BE2C (cell line): ENCODE results near the gene ARSA.
"Not testable (repeated sequence)": the region's sequence is repeated elsewhere in the genome, so short reads cannot be mapped to it uniquely, and the experiment has no call there.

Experiments used
- DNase-seq: peaks from one replicate; pipeline ENCODE4 v3.0.0-alpha.2; 2020
- H3K27me3 ChIP-seq: fragments of 250-450 bp; sonication (Bioruptor Pico); 2 replicates; pipeline ENCODE4 v1.5.1; 2020; ENCODE audit warnings: mild to moderate bottlenecking
- H3K36me3 ChIP-seq: fragments of 250-450 bp; sonication (Bioruptor Pico); 2 replicates; pipeline ENCODE4 v1.5.1; 2020; ENCODE audit warnings: mild to moderate bottlenecking
- H3K4me1 ChIP-seq: fragments of 250-450 bp; sonication (Bioruptor Pico); 2 replicates; pipeline ENCODE4 v1.5.1; 2020
- H3K4me3 ChIP-seq: 2 replicates; pipeline ENCODE4 v1.5.1; 2011; ENCODE audit warnings: low read depth, low read length
- H3K9me3 ChIP-seq: fragments of 250-450 bp; sonication (Bioruptor Pico); 2 replicates; pipeline ENCODE4 v1.5.1; 2020
- TF ChIP-seq, protein P1 (sequence below): IDR thresholded peaks from 2 replicates; pipeline ENCODE4 v1.5.1; 2012; ENCODE audit warnings: mild to moderate bottlenecking, low read depth, low read length

The ARSA gene

DNA sequence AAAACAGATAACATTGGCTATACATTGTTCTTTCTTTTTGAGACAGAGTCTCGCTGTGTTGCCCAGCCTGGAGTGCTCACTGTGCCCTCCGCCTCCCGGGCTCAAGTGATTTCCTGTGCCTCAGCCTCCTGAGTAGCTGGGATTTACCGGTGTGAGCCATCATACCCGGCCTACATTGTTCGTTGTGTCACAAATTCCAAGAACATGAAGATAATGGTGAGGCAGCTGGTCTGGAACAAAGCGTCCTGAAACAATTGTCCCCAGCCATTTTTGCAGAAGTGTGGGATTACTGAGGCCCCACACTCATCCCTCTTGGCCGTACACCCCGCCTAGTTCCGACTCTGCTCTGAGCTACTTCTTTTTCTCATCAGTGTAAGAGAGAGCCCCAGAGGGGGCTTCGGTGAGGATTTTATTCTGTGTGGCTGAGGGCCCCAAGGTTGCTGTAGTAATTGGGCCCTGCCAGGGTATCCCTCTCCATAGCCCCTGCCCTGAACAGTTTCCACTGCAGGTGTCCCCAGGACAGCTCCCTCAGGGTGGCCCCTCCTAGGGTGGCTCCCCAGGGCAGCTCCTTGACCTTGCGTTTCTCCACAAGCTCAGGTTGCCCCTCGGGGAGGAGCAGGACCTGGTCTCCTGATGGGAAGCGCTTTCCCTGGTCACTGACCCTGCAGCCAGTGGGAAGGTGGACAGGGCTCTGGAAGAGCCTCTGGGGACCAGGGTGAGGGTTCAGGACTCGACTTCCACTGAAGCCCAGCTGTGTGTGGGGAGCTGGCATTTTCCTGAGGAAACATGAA, 13.1 kb upstream of the ARSA start:
- H3K9me3 ChIP-seq: peaks cover 2% of the 10 kb centered on the region; the same call in 1 of the 2 replicates
- H3K36me3 ChIP-seq: no peaks in the 10 kb centered on the region
- H3K4me1 ChIP-seq: no peaks in the 10 kb centered on the region
- TF ChIP-seq, protein P1, sequence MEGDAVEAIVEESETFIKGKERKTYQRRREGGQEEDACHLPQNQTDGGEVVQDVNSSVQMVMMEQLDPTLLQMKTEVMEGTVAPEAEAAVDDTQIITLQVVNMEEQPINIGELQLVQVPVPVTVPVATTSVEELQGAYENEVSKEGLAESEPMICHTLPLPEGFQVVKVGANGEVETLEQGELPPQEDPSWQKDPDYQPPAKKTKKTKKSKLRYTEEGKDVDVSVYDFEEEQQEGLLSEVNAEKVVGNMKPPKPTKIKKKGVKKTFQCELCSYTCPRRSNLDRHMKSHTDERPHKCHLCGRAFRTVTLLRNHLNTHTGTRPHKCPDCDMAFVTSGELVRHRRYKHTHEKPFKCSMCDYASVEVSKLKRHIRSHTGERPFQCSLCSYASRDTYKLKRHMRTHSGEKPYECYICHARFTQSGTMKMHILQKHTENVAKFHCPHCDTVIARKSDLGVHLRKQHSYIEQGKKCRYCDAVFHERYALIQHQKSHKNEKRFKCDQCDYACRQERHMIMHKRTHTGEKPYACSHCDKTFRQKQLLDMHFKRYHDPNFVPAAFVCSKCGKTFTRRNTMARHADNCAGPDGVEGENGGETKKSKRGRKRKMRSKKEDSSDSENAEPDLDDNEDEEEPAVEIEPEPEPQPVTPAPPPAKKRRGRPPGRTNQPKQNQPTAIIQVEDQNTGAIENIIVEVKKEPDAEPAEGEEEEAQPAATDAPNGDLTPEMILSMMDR: no peak
- no peak for DNase-seq
- peaks cover 19% of the 10 kb centered on the region for H3K27me3 ChIP-seq
- no peak overlapping the region for H3K4me3 ChIP-seq

DNA sequence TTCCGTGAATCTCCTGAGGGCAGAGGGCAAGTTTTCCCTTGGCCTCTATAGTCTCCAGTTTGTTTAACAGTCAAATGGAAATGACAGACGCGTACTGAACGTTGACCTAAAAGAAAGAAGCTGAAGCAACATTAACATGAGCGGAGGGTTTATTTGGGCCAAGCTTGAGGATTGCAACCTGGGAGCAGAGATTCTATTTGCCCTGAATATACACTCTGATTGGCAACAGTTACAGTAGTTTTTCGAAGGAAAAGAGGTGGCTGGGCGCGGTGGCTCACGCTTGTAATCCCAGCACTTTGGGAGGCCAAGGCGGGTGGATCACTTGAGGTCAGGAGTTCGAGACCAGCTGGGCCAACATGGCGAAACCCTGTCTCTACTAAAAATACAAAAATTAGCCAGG, 12.3 kb upstream of the ARSA start:
- DNase-seq, H3K9me3 ChIP-seq, H3K36me3 ChIP-seq, H3K4me1 ChIP-seq, H3K4me3 ChIP-seq: not testable (repeated sequence)
- H3K27me3 ChIP-seq: peaks cover 12% of the 10 kb centered on the region

DNA sequence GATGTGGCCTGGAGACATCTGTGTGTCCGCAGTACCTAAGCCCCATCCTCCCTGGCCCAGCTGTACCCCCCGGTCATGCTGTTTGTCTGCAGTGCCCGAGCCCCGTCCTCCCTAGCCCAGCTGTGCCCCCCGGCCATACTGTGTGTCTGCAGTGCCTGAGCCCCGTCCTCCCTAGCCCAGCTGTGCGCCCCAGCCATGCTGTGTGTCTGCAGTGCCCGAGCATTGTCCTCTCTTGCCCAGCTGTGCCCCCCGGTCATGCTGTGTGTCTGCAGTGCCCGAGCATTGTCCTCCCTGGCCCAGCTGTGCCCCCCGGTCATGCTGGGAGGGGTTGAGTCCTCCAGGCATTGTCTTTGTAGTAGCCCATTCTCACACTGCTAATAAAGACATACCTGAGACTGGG, 7.6 kb upstream of the ARSA start:
- DNase-seq: no peak
- TF ChIP-seq, protein P1: no peak
- H3K4me3 ChIP-seq: no peak overlapping the region

DNA sequence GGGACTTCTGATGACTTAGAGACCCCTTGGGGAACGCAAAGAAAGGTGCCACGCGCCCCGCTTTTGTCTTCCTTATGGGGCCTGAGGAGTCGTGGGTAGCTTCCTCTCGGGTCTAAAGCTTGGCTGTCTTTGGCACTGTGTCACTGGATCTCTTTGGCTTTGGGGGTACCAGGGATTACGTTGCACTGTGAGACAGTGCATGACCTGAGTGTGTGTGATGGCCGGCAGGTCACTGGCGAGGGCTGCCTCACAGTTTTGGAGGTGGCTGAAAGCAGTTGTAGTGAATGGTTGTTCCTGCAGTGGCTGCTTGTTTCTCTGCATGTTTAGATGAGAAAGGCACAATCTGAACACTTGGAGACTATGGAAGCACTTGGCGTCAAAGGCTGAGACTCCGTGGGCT, 5.8 kb upstream of the ARSA start:
- no peak for DNase-seq
- TF ChIP-seq, protein P1: no peak
- no peaks in the 10 kb centered on the region for H3K4me1 ChIP-seq
- no peaks in the 10 kb centered on the region for H3K36me3 ChIP-seq
- no peaks in the 10 kb centered on the region for H3K9me3 ChIP-seq
- no peak overlapping the region for H3K4me3 ChIP-seq
- no peaks in the 10 kb centered on the region for H3K27me3 ChIP-seq

More for the DNA sequence above, 7.6 kb upstream of the ARSA start:
- H3K4me1 ChIP-seq: no peaks in the 10 kb centered on the region
- H3K36me3 ChIP-seq: no peaks in the 10 kb centered on the region
- no peaks in the 10 kb centered on the region for H3K9me3 ChIP-seq
- H3K27me3 ChIP-seq: no peaks in the 10 kb centered on the region

DNA sequence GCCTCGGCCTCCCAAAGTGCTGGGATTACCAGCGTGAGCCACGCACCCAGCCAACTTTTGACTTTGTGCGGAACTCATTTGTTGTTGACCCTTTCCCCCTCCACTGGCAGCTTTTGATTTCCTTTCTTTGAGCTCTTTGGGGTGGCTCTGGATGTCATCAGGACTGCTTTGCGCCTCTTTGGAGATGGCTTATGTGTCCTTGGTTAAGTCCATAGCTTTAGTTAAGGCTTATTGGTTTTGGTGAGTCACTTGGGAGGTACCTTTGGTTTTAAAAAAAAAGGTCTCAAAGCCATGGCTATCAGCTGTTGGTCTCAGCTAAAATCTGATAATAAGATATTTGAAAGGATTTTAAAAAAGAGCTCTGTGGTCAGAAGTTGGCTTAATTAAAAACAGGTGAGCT, 5.1 kb upstream of the ARSA start:
- no peaks in the 10 kb centered on the region for H3K27me3 ChIP-seq
- H3K4me1 ChIP-seq: no peaks in the 10 kb centered on the region
- TF ChIP-seq, protein P1: no peak

DNA sequence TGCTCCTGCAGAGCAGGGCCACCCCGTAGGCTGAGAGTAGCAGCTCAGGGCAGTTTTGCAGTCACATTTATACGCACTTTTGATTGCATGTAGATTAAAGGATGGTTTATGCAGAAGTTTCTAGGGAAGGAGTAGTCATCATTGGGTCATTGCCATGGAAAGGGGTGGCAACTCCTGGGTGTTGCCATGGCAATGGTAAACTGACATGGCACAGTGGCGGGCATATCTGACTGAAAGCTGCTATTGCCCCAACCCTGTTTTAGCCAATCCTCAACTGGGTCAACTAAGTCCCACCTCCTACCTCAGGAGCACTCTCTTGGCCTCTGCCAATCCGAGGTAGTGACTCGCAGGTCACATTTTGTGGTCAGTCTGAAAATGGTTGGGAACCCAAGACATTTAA, 2.4 kb upstream of the ARSA start:
- DNase-seq: no peak
- Histone ChIP-seq H3K9me3 (no peaks in the 10 kb centered on the region), H3K4me3 (no peak overlapping the region), H3K36me3 (no peaks in the 10 kb centered on the region), H3K4me1 (no peaks in the 10 kb centered on the region), H3K27me3 (no peaks in the 10 kb centered on the region)
- TF ChIP-seq, protein P1: no peak

More for the DNA sequence above, 5.1 kb upstream of the ARSA start:
- Histone ChIP-seq H3K36me3 (no peaks in the 10 kb centered on the region), H3K9me3 (no peaks in the 10 kb centered on the region), H3K4me3 (no peak overlapping the region)
- DNase-seq: no peak
